K562 (cell line): ENCODE results near the gene YARS1. TPM values are rescaled to one million over a fixed set of nuclear protein-coding genes. Genes with fewer than 3 reads are reported as not detected.

Experiments used
- ATAC-seq: fragments of 200-7000 bp; cut with Tn5 transposase; 3 replicates; pipeline ENCODE4 v1.9.1; 2020; ENCODE audit warnings: moderate library complexity
- BruUV-seq: library from RNA; stranded (reverse); fragments of 400-500 nt; replicated peaks from 2 replicates; lab custom pipeline; 2021; lab: Mats Ljungman, UMichigan
- CTCF ChIA-PET: fragments of 300-600 bp; formaldehyde crosslinking; extraction: SDS; loops from one replicate; lab custom pipeline; 2021; ENCODE audit warnings: low intra/inter-chr PET ratio; lab: Yijun Ruan, JAX
- POLR2A ChIA-PET: fragments of 300-600, 350-650 bp; sonication (Branson Sonifier 250); formaldehyde crosslinking; extraction: SDS; loops from one replicate; lab custom pipeline; 2021; ENCODE audit warnings: antibody characterized with exemption, inconsistent platforms; lab: Yijun Ruan, JAX
- DNase-seq, 4 experiments: peaks; one replicate each; pipeline versions ENCODE4 v3.0.0 to v3.0.0-alpha.2; 2011 to 2018; ENCODE audit warnings: low spot score in 3 of 4, mixed read lengths in 3 of 4; ENCODE audit errors: extremely low read depth in 1 of 4
- FAIRE-seq: peaks from 2 replicates; lab custom pipeline; 2011; peaks lifted over from hg19 to GRCh38; lab: Jason Lieb, UNC
- H2AFZ ChIP-seq: 2 replicates; pipeline ENCODE4 v1.6.0; 2011; ENCODE audit warnings: low read depth, low read length, control low read depth, inconsistent platforms
- H3K27ac ChIP-seq: fragments of 200-600 bp; 3 replicates; pipeline ENCODE4 v1.8.0; 2011; ENCODE audit warnings: low read depth, mild to moderate bottlenecking, control low read depth, inconsistent platforms, low read length, moderate library complexity, mixed read lengths; ENCODE audit errors: extremely low read depth
- H3K27me3 ChIP-seq, 2 experiments: fragments of 300-600 bp in 1 of 2; 2 replicates in 1 of 2; 3 replicates in 1 of 2; pipeline versions ENCODE4 v1.6.0 to v1.8.0; 2011; ENCODE audit warnings: inconsistent platforms in 2 of 2, low read length in 2 of 2, mild to moderate bottlenecking in 1 of 2, mixed read lengths in 1 of 2, moderate library complexity in 1 of 2; ENCODE audit not compliant: control insufficient read depth in 2 of 2, insufficient read depth in 2 of 2
- H3K36me3 ChIP-seq: fragments of 300-600 bp; 3 replicates; pipeline ENCODE4 v1.8.0; 2011; ENCODE audit warnings: mild to moderate bottlenecking, low read length, inconsistent platforms; ENCODE audit not compliant: control insufficient read depth, insufficient read depth
- H3K4me1 ChIP-seq, 2 experiments: fragments of 200-600 bp in 1 of 2; replicated peaks in 1 of 2; 2 replicates in 1 of 2; 3 replicates in 1 of 2; pipeline versions ENCODE4 v1.5.1 to v1.8.0; 2011; ENCODE audit warnings: inconsistent platforms in 2 of 2, low read length in 2 of 2, mild to moderate bottlenecking in 1 of 2, mixed read lengths in 1 of 2, moderate library complexity in 1 of 2; ENCODE audit not compliant: control insufficient read depth in 2 of 2, insufficient read depth in 2 of 2
- H3K4me2 ChIP-seq: 2 replicates; pipeline ENCODE4 v1.6.1; 2011; ENCODE audit warnings: low read length, control low read depth, inconsistent platforms, mixed read lengths; ENCODE audit not compliant: insufficient read depth
- H3K4me3 ChIP-seq: fragments of 200-600 bp; sonication (generic), shearing (Covaris generic); 2 replicates; pipeline ENCODE4 v1.5.1; 2016; ENCODE audit warnings: control low read depth, inconsistent platforms
- H3K79me2 ChIP-seq: fragments of 200-600 bp; 3 replicates; pipeline ENCODE4 v1.8.0; 2011; ENCODE audit warnings: low read length, inconsistent platforms; ENCODE audit not compliant: control insufficient read depth, insufficient read depth
- H3K9ac ChIP-seq, 2 experiments: 2 replicates each; pipeline versions ENCODE4 v1.6.0 to v1.6.1; 2011; ENCODE audit warnings: low read depth in 2 of 2, low read length in 2 of 2, control low read depth in 1 of 2, inconsistent platforms in 1 of 2, mild to moderate bottlenecking in 1 of 2, mixed read lengths in 1 of 2; ENCODE audit not compliant: insufficient read depth in 1 of 2
- H3K9me1 ChIP-seq: one replicate; pipeline ENCODE4 v1.6.0; 2011; ENCODE audit warnings: inconsistent platforms, mild to moderate bottlenecking, low read length, moderate library complexity; ENCODE audit not compliant: control insufficient read depth, insufficient read depth
- H3K9me3 ChIP-seq: replicated peaks from 2 replicates; pipeline ENCODE4 v1.5.1; 2011; ENCODE audit warnings: low read depth, low read length, inconsistent platforms; ENCODE audit not compliant: control insufficient read depth, insufficient read depth
- H4K20me1 ChIP-seq: replicated peaks from 2 replicates; pipeline ENCODE4 v1.6.1; 2011; ENCODE audit warnings: low read length, inconsistent platforms, mixed read lengths; ENCODE audit not compliant: control insufficient read depth, insufficient read depth
- BCOR ChIP-seq: fragments of 450-650 bp; IDR thresholded peaks from 2 replicates; pipeline ENCODE4 v1.6.1; 2016
- CSDE1 ChIP-seq, 2 experiments: fragments of 450-650 bp; IDR thresholded peaks; 2 replicates each; pipeline ENCODE4 v1.6.1; 2016; ENCODE audit warnings: mild to moderate bottlenecking in 1 of 2
- HDAC2 ChIP-seq: fragments of 450-650 bp; IDR thresholded peaks from 2 replicates; pipeline ENCODE4 v1.6.1; 2016; ENCODE audit warnings: mild to moderate bottlenecking
- MED1 ChIP-seq: sonication (generic); formaldehyde crosslinking; IDR thresholded peaks from 2 replicates; pipeline ENCODE4 v1.8.1; 2023; ENCODE audit warnings: missing genetic modification reagents, borderline replicate concordance
- MITF ChIP-seq: IDR thresholded peaks from 2 replicates; pipeline ENCODE4 v1.6.1; 2014; ENCODE audit warnings: antibody characterized with exemption
- MNT ChIP-seq, 2 experiments: fragments of 450-650 bp; conservative IDR thresholded peaks; 2 replicates each; pipeline ENCODE4 v1.6.1; 2017; ENCODE audit warnings: mild to moderate bottlenecking in 2 of 2, moderate library complexity in 2 of 2
- RNF219 ChIP-seq: fragments of 250-450 bp; sonication (Bioruptor Pico); IDR thresholded peaks from 2 replicates; pipeline ENCODE4 v1.5.0; 2022; ENCODE audit warnings: mild to moderate bottlenecking
- SRSF3 ChIP-seq: fragments of 200-400 bp; formaldehyde crosslinking; IDR thresholded peaks from 2 replicates; pipeline ENCODE4 v1.6.1; 2016; ENCODE audit warnings: mild to moderate bottlenecking, low read length, moderate library complexity; ENCODE audit not compliant: insufficient read depth
- ZFP36 ChIP-seq: fragments of 150-350 bp; IDR thresholded peaks from 2 replicates; pipeline ENCODE4 v1.6.1; 2018; ENCODE audit warnings: low read length, low read depth; ENCODE audit not compliant: partially characterized antibody
- ZNF133 ChIP-seq: fragments of 250-450 bp; sonication (Bioruptor Pico); IDR thresholded peaks from 2 replicates; pipeline ENCODE4 v1.4.0; 2020; ENCODE audit warnings: mild to moderate bottlenecking
- ZNF316 ChIP-seq: fragments of 450-650 bp; IDR thresholded peaks from 2 replicates; pipeline ENCODE4 v1.6.1; 2016
- WGBS: fragments of 100-300 bp; shearing (Covaris generic); methylation state at CpG from one replicate; pipeline ENCODE4 v1.1.6; 2016; ENCODE audit warnings: low coverage, mixed read lengths; ENCODE audit not compliant: insufficient coverage; ENCODE audit errors: missing lambda C conversion rate; 5-methylcytosine and 5-hydroxymethylcytosine counted together
- in situ Hi-C: fragments of 300-500 bp; cut with MboI; formaldehyde crosslinking; loops from 4 replicates; pipeline ENCODE4 v1.15.0; 2018; ENCODE audit warnings: inconsistent platforms, mixed read lengths
- intact Hi-C: fragments of 100-400 bp; cut with micrococcal nuclease; formaldehyde crosslinking; loops from 2 replicates; pipeline ENCODE4 v1.14.2; 2022
- polyA plus RNA-seq, 8 experiments: library from polyadenylated mRNA; depleted of rRNA in 4 of 8; stranded (reverse) in 5 of 8; unstranded in 3 of 8; fragments of >200 nt; fragmentation: Nextera tagmentation in 2 of 8; fragmentation: Illumina TruSeq in 1 of 8; extraction: Ambion mirVana in 2 of 8; extraction: Trizol in 1 of 8; gene quantifications; 2 replicates each; pipeline versions ENCODE4 v1.2.1 to v1.2.3, GENCODE V29; 2011 to 2014; ENCODE audit warnings: inconsistent platforms in 1 of 8, missing spikeins in 1 of 8
- total RNA-seq, 7 experiments: library from RNA; depleted of rRNA in 6 of 7; stranded (reverse); fragments of >200 nt in 6 of 7; fragmentation: Illumina TruSeq in 2 of 7; extraction: Trizol in 2 of 7; gene quantifications; 2 replicates each; pipeline versions ENCODE4 v1.2.1 to v1.2.3, GENCODE V29; 2011 to 2021; ENCODE audit warnings: low replicate concordance in 1 of 7

YARS1 gene
- total and polyA plus RNA-seq, 9 of the 15 experiments (the other 6 are each of a cell fraction or from before 2014, with no cell fraction given), result 66.2 to 336 (median 201) TPM

- in situ Hi-C loops, result no loop called here
- TF ChIP-seq ZNF316 (peak; percentile 60; the same call in 1 of the 2 replicates), ZNF133 (no peak), ZFP36 (peak; percentile 79), BCOR (peak; percentile 66)
- Histone ChIP-seq H3K9me1 (no peaks in the 10 kb centered on the region), H3K4me2 (no peak overlapping the region), H3K27me3 (no peaks in the 10 kb centered on the region), H3K9me3 (no peaks in the 10 kb centered on the region), H3K27ac (no peak overlapping the region), H3K4me3 (no peak overlapping the region), H3K9ac (no peak overlapping the region), H3K4me1 (peaks cover 21 to 37% of the 10 kb centered on the region in 2 experiments), H3K79me2 (no peaks in the 10 kb centered on the region), H4K20me1 (no peaks in the 10 kb centered on the region), H2AFZ (no peak overlapping the region), H3K36me3 (no peaks in the 10 kb centered on the region)
- no peak for ATAC-seq
- 35% methylated on average over 7 of the region's 7 CpGs for WGBS
- FAIRE-seq, result no peak
- CTCF ChIA-PET, result no interaction called here
- POLR2A ChIA-PET, result interaction anchor here (0.6 to 3.3 kb wide), 16 partner anchors 8 to 376 kb away, joined by 3 to 33 read pairs (median 4); no protein-coding TSS in a partner anchor
- no peak for DNase-seq
- intact Hi-C loops, result no loop called here
- no TSS peak for BruUV-seq
These were observed 88.6 kb downstream of the YARS1 start for GRCh38 chr1:32728413-32729077.

GRCh38 chr1:32727876-32728275 is 89.3 kb downstream of the YARS1 start:
- POLR2A ChIA-PET, result interaction anchor here (1.3 to 3.3 kb wide), 7 partner anchors 8 to 47 kb away, joined by 3 to 33 read pairs (median 7); no protein-coding TSS in a partner anchor
- no peak for TF ChIP-seq SRSF3
- no peak for TF ChIP-seq MITF
- TF ChIP-seq MED1 (CRISPR knock-in tag), result no peak
- no peak for TF ChIP-seq RNF219 (CRISPR knock-in tag)
- TF ChIP-seq HDAC2, result no peak
- TF ChIP-seq CSDE1 (IDR thresholded peaks at IDR 0.05), result no peak
- TF ChIP-seq MNT (conservative IDR thresholded peaks at IDR 0.05), result no peak

More at GRCh38 chr1:32727876-32728275, 89.3 kb downstream of the YARS1 start:
- CTCF ChIA-PET, result no interaction called here
- Histone ChIP-seq H3K4me2 (no peak overlapping the region), H4K20me1 (no peaks in the 10 kb centered on the region), H3K79me2 (no peaks in the 10 kb centered on the region), H3K4me1 (peaks cover 21 to 33% of the 10 kb centered on the region in 2 experiments), H3K27ac (no peak overlapping the region), H2AFZ (no peak overlapping the region), H3K27me3 (no peaks in the 10 kb centered on the region), H3K9me1 (no peaks in the 10 kb centered on the region), H3K9ac (no peak overlapping the region), H3K4me3 (no peak overlapping the region), H3K9me3 (no peaks in the 10 kb centered on the region), H3K36me3 (no peaks in the 10 kb centered on the region)
- no peak for ATAC-seq
- 71% methylated on average over 1 of the region's 1 CpG for WGBS
- FAIRE-seq, result no peak
- in situ Hi-C loops (no loop called here), intact Hi-C loops (no loop called here)
- BruUV-seq, result no TSS peak
- no peak for DNase-seq
